A673 (cell line): ENCODE data around the gene TRIAP1. TPM values are rescaled to one million over a fixed set of nuclear protein-coding genes. Genes with fewer than 3 reads are reported as not detected.

Source experiments
- BruUV-seq: library from RNA; stranded (reverse); fragments of 400-500 nt; replicated peaks from 2 replicates; lab custom pipeline; 2021; lab: Mats Ljungman, UMichigan
- CTCF ChIA-PET: fragments of 300-600 bp; sonication (Branson Sonifier 250); formaldehyde crosslinking; loops from one replicate; lab custom pipeline; 2022; ENCODE audit warnings: antibody characterized with exemption; lab: Charles Lee
- POLR2A ChIA-PET: fragments of 300-600 bp; sonication (Branson Sonifier 250); formaldehyde crosslinking; loops from one replicate; lab custom pipeline; 2022; ENCODE audit warnings: antibody characterized with exemption; ENCODE audit not compliant: low non-redundant PET; lab: Charles Lee
- DNase-seq: peaks from one replicate; pipeline ENCODE4 v3.0.0-alpha.2; 2015; ENCODE audit warnings: low spot score
- H3K27ac ChIP-seq: fragments of 200-600 bp; sonication (generic); 2 replicates; pipeline ENCODE4 v1.5.1; 2016; ENCODE audit warnings: mixed run types, low read depth, mild to moderate bottlenecking, mixed read lengths, antibody characterized with exemption, low read length; ENCODE audit not compliant: poor library complexity, severe bottlenecking
- H3K27me3 ChIP-seq: fragments of 200-600 bp; sonication (generic); replicated peaks from 2 replicates; pipeline ENCODE4 v1.6.1; 2017; ENCODE audit warnings: mixed run types, low read depth, mild to moderate bottlenecking, mixed read lengths, antibody characterized with exemption, low read length; ENCODE audit not compliant: insufficient read depth, poor library complexity
- H3K36me3 ChIP-seq: fragments of 200-600 bp; sonication (generic); 2 replicates; pipeline ENCODE4 v1.6.1; 2016; ENCODE audit warnings: mixed run types, mild to moderate bottlenecking, mixed read lengths, antibody characterized with exemption, low read length; ENCODE audit not compliant: insufficient read depth, poor library complexity, severe bottlenecking
- H3K4me1 ChIP-seq: fragments of 200-600 bp; sonication (generic); 2 replicates; pipeline ENCODE4 v1.6.1; 2017; ENCODE audit warnings: mixed run types, mild to moderate bottlenecking, mixed read lengths, antibody characterized with exemption, low read length; ENCODE audit not compliant: insufficient read depth, poor library complexity, severe bottlenecking
- H3K4me3 ChIP-seq: fragments of 200-600 bp; sonication (generic); 2 replicates; pipeline ENCODE4 v1.5.1; 2016; ENCODE audit warnings: low read depth, mixed run types, mild to moderate bottlenecking, mixed read lengths, low read length; ENCODE audit not compliant: poor library complexity, severe bottlenecking
- H3K9me3 ChIP-seq: fragments of 200-600 bp; sonication (generic); 2 replicates; pipeline ENCODE4 v1.6.1; 2016; ENCODE audit warnings: mixed run types, low read depth, mild to moderate bottlenecking, mixed read lengths, antibody characterized with exemption, low read length; ENCODE audit not compliant: poor library complexity, severe bottlenecking
- CTCF ChIP-seq: fragments of 300-800, 200-600 bp; sonication (generic); conservative IDR thresholded peaks from 2 replicates; pipeline ENCODE4 v1.5.1; 2017; ENCODE audit warnings: low read depth, mild to moderate bottlenecking, antibody characterized with exemption, low read length, moderate library complexity, mixed read lengths
- EZH2 ChIP-seq: fragments of 200-600 bp; sonication (generic); IDR thresholded peaks from 2 replicates; pipeline ENCODE4 v1.6.1; 2017; ENCODE audit warnings: borderline replicate concordance, low read depth, mild to moderate bottlenecking, mixed read lengths, antibody characterized with exemption, low read length; ENCODE audit not compliant: poor library complexity, severe bottlenecking
- intact Hi-C: fragments of 100-400 bp; cut with micrococcal nuclease; formaldehyde crosslinking; loops from one replicate; pipeline ENCODE4 v1.10.0; 2022; ENCODE audit not compliant: unreplicated experiment
- total RNA-seq: library from RNA; stranded (reverse); gene quantifications from 2 replicates; pipeline ENCODE4 v1.2.3, GENCODE V29; 2021

The TRIAP1 gene
- total RNA-seq, 1 experiment from 2014 or later = 36.4 TPM

- intact Hi-C loops = no loop called here
- ChIA-PET POLR2A (no interaction called here), CTCF (interaction anchor here (0.6 kb wide), 1 partner anchor 50 kb away, joined by 3 read pairs; no protein-coding TSS in a partner anchor)
- Histone ChIP-seq H3K4me3 (no peak overlapping the region), H3K4me1 (no peaks in the 10 kb centered on the region), H3K27me3 (no peaks in the 10 kb centered on the region), H3K27ac (no peak overlapping the region), H3K9me3 (no peaks in the 10 kb centered on the region), H3K36me3 (no peaks in the 10 kb centered on the region)
- BruUV-seq = no TSS peak
- no peak for DNase-seq
- TF ChIP-seq CTCF (no peak), EZH2 (no peak)
Measured at GRCh38 chr12:120480211-120480610, 34.0 kb upstream of the TRIAP1 start.

GRCh38 chr12:120479458-120479857 lies 33.3 kb upstream of the TRIAP1 start:
- no TSS peak for BruUV-seq
- ChIA-PET POLR2A (no interaction called here), CTCF (no interaction called here)
- no peaks in the 10 kb centered on the region for H3K4me1 ChIP-seq
- H3K9me3 ChIP-seq = no peaks in the 10 kb centered on the region
- H3K27me3 ChIP-seq = no peaks in the 10 kb centered on the region
- no peak for TF ChIP-seq CTCF
- TF ChIP-seq EZH2 = no peak
- no peaks in the 10 kb centered on the region for H3K36me3 ChIP-seq
- H3K4me3 ChIP-seq = no peak overlapping the region
- no peak overlapping the region for H3K27ac ChIP-seq
- DNase-seq = no peak
- intact Hi-C loops = no loop called here

- intact Hi-C loops = no loop called here
- no peak overlapping the region for H3K27ac ChIP-seq
- H3K4me1 ChIP-seq = peaks cover 9% of the 10 kb centered on the region
- DNase-seq = no peak
- H3K36me3 ChIP-seq = no peaks in the 10 kb centered on the region
- no TSS peak for BruUV-seq
- no peaks in the 10 kb centered on the region for H3K27me3 ChIP-seq
- ChIA-PET CTCF (no interaction called here), POLR2A (interaction anchor here (0.6 kb wide), 1 partner anchor 877 kb away, joined by 4 read pairs; no protein-coding TSS in a partner anchor)
- no peak overlapping the region for H3K4me3 ChIP-seq
- H3K9me3 ChIP-seq = no peaks in the 10 kb centered on the region
- TF ChIP-seq EZH2 (no peak), CTCF (no peak)
Measured at GRCh38 chr12:120475643-120476042, 29.5 kb upstream of the TRIAP1 start.
